HUES48 (cell line): Measurements from ENCODE around the gene FAM20C.
"Not testable (repeated sequence)": the region's sequence is repeated elsewhere in the genome, so short reads cannot be mapped to it uniquely, and the experiment has no call there.

ENCODE experiments used
- H3K27ac ChIP-seq: one replicate; pipeline ENCODE4 v1.7.0; 2013; ENCODE audit warnings: low read depth, low read length, inconsistent platforms
- H3K27me3 ChIP-seq: 2 replicates; pipeline ENCODE4 v1.6.1; 2013; ENCODE audit warnings: mild to moderate bottlenecking, low read length; ENCODE audit not compliant: control insufficient read depth, insufficient read depth
- H3K36me3 ChIP-seq: 2 replicates; pipeline ENCODE4 v1.6.1; 2013; ENCODE audit warnings: low read length; ENCODE audit not compliant: control insufficient read depth, insufficient read depth
- H3K4me1 ChIP-seq: 2 replicates; pipeline ENCODE4 v1.6.1; 2013; ENCODE audit warnings: mild to moderate bottlenecking, low read length; ENCODE audit not compliant: control insufficient read depth, insufficient read depth
- H3K4me3 ChIP-seq: 2 replicates; pipeline ENCODE4 v1.5.1; 2013; ENCODE audit warnings: mild to moderate bottlenecking, low read depth, low read length
- H3K9ac ChIP-seq: 2 replicates; pipeline ENCODE4 v1.6.1; 2013; ENCODE audit warnings: mild to moderate bottlenecking, low read depth, low read length, moderate library complexity
- H3K9me3 ChIP-seq: 2 replicates; pipeline ENCODE4 v1.6.1; 2013; ENCODE audit warnings: low read length; ENCODE audit not compliant: control insufficient read depth, insufficient read depth

Gene FAM20C

DNA sequence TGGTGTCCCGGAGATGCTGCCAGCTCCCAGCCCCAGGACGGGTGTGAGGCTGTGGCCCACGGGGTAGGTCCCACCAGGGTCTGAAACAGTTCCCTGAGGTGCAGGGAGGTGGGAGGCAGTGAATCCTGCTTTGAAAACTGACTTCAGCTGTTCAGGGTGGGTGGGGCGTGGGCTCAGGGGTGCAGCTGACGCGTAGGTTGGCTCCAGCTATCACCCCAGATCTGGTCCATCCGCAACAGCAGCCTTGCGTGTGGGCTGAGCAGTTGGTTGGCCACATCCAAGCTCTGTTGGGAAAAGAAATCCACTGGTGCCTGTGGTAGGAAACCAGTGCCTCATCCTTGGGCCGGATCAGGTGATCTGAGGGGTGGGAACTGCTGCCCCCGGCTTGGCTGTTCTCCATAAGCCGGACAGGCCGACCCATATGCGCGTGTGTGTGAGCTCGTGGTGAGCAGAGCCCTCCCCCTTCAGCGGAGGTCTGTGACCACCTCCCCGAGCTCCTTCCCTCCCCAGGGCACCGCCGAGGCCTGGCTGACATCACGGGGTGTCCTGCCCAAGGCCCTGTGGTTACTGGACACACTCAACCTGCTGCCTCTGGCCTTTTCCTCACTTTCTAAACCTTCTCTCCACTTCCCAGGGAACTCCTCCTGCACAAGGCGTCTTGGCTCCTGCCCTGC lies 15.4 kb upstream of the FAM20C start:
- no peak overlapping the region for H3K9ac ChIP-seq
- H3K36me3 ChIP-seq = no peaks in the 10 kb centered on the region
- no peaks in the 10 kb centered on the region; the same call in 1 of the 2 replicates for H3K4me1 ChIP-seq
- H3K4me3 ChIP-seq = no peak overlapping the region
- H3K27me3 ChIP-seq = no peaks in the 10 kb centered on the region; the same call in 1 of the 2 replicates
- no peaks in the 10 kb centered on the region for H3K9me3 ChIP-seq
- no peak overlapping the region for H3K27ac ChIP-seq

GRCh38 chr7:178444-178843 lies 13.9 kb upstream of the FAM20C start:
- Histone ChIP-seq H3K27me3 (no peaks in the 10 kb centered on the region; the same call in 1 of the 2 replicates), H3K9ac (no peak overlapping the region), H3K27ac (no peak overlapping the region), H3K36me3 (no peaks in the 10 kb centered on the region), H3K4me1 (no peaks in the 10 kb centered on the region; the same call in 1 of the 2 replicates), H3K9me3 (no peaks in the 10 kb centered on the region), H3K4me3 (no peak overlapping the region)

- H3K9ac ChIP-seq = no peak overlapping the region
- H3K4me1 ChIP-seq = no peaks in the 10 kb centered on the region; the same call in 1 of the 2 replicates
- no peak overlapping the region for H3K27ac ChIP-seq
- no peaks in the 10 kb centered on the region; the same call in 1 of the 2 replicates for H3K27me3 ChIP-seq
- H3K4me3 ChIP-seq = no peak overlapping the region
- H3K36me3 ChIP-seq = no peaks in the 10 kb centered on the region
- H3K9me3 ChIP-seq = no peaks in the 10 kb centered on the region
Observed at GRCh38 chr7:179209-179681, 13.1 kb upstream of the FAM20C start.

- no peaks in the 10 kb centered on the region; the same call in 1 of the 2 replicates for H3K4me1 ChIP-seq
- no peak overlapping the region for H3K4me3 ChIP-seq
- H3K36me3 ChIP-seq = no peaks in the 10 kb centered on the region
- no peaks in the 10 kb centered on the region; the same call in 1 of the 2 replicates for H3K27me3 ChIP-seq
- H3K27ac ChIP-seq = no peak overlapping the region
- H3K9me3 ChIP-seq = no peaks in the 10 kb centered on the region
- no peak overlapping the region for H3K9ac ChIP-seq
Observed at GRCh38 chr7:179948-180694, 12.2 kb upstream of the FAM20C start.

DNA sequence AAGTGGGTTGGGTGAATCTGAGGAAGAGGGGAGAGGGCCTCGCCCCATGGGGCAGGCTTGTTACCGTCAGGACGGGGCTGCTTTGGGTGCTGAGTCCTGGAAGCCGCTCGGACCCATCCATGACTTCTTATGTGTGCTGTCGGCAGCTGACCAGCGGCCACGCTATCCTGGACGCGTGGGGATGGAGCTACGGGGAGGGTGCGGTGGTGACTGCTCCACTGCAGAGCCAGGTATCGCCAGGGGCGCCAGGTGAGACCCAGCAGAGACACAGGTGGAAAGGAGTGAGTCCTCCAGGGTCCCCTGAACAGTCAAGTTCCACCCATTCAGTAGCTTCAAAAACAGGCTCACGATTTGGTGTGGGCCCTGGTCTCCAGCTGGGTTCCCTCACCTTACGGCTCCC lies 10.6 kb upstream of the FAM20C start:
- no peaks in the 10 kb centered on the region; the same call in 1 of the 2 replicates for H3K27me3 ChIP-seq

DNA sequence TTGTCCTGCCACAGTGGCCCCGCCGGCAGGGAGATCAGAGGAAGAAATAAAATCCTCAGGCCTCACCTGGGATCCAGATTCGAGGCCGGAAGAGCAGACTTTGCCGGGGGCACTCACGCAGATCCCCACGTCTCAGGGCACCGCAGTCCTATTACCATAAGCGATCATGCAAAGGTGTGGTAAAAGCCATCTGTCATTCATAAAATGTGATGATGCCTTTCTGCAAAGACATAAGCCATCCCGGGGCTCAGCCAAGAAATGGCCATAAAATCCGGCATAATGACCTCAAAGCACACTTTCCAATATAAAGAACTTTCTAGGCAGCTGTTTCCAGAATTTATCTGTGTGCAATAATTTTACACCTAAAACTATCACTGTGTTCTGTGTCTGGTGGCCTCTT lies 9.9 kb upstream of the FAM20C start:
- H3K27me3 ChIP-seq, H3K27ac ChIP-seq, H3K9ac ChIP-seq, H3K4me3 ChIP-seq, H3K4me1 ChIP-seq, H3K9me3 ChIP-seq, H3K36me3 ChIP-seq: not testable (repeated sequence)

More for the DNA sequence above, 10.6 kb upstream of the FAM20C start:
- no peak overlapping the region for H3K27ac ChIP-seq
- no peaks in the 10 kb centered on the region; the same call in 1 of the 2 replicates for H3K4me1 ChIP-seq
- H3K36me3 ChIP-seq = no peaks in the 10 kb centered on the region
- H3K4me3 ChIP-seq = no peak overlapping the region
- H3K9ac ChIP-seq = no peak overlapping the region
- no peaks in the 10 kb centered on the region for H3K9me3 ChIP-seq

DNA sequence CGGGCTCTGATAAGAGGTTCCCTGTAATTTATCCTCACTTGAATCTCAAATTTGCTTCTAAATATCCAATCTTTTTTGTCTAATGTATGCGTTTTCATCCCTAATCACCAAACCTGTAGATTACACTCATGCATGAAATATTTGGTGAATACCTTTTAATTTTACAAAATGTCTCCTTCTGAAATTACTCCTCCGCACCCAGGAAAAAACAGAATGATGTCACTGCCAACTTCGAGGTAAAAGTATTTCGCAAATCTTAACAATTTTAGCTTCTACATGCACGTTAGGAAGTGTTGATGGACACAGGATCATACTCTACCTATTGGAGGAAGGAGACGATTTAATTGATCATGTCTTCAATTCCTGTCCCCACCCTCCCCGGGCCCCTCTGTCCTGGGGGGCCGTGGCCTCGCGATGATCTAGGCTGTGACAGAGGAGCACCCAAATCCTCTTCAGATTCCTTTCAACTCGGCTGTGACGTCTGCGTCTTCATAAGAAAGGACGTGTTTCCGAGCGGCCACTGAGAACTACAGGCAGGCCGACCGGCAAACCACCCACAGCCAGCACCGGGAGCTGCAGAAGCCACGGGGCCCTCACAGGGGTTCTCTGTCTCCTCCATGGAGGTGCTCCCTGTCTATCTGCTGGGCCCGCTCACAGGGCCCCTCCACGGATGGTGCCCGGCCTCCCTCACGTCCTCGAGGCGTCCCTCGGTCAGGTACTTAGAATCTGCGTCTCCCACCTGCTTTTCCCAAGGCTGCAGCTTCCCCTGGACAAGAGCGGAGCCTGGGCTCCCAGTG lies 8.7 kb upstream of the FAM20C start:
- H3K27ac ChIP-seq = no peak overlapping the region
- no peak overlapping the region for H3K4me3 ChIP-seq
- H3K9ac ChIP-seq = no peak overlapping the region
- no peaks in the 10 kb centered on the region for H3K36me3 ChIP-seq
- peaks cover 10% of the 10 kb centered on the region for H3K4me1 ChIP-seq
- H3K27me3 ChIP-seq = no peaks in the 10 kb centered on the region
- no peaks in the 10 kb centered on the region for H3K9me3 ChIP-seq

DNA sequence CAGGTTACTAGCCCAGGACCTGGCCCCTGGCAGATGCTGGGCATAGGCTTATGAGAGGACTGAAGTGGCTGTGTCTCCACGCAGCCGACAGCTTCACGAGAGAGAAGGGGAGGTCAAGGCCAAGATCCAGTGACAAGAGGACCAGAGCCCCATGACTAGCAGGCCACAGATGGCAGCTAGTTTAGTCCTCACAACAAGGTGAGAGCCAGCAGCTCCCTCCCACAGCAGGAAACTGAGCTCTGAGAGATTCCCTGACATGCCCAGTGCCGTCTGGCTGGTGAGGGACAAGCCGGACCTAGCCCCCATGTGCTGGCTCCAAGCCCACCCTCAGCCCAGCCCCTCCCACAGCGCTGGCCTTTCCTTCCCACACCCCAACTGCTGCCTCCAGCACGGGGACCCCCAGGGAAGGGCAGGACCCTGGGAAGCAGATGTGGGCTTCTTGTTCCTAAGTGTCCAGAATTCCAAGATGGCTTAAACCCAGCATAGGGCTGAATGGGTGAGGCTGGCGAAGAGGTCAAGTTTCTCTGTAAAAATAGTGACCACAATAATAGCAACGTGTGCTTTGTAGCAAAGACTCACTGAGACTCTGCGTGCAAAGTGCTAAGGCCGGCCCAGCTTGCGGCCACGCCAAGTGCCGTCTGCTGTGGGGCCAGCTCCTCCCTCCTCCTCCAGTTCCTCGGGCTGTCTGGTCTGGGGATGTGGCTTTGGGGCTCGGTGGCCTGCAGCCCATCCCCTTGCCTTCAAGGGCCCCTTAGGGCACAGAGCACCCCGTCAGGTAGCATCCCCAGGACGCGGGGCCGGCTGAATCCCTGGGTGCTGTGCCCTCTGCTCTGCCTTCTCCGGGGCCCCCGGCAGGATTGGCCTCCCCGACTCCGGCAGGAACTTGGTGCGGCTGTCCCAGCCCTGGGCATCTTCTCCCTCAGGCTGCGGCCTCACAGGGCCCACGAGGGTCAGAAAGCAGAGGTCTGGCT lies 7.8 kb upstream of the FAM20C start:
- H3K27ac ChIP-seq = no peak overlapping the region
- H3K27me3 ChIP-seq = no peaks in the 10 kb centered on the region
- H3K4me3 ChIP-seq = no peak overlapping the region
- H3K36me3 ChIP-seq = no peaks in the 10 kb centered on the region
- H3K9ac ChIP-seq = no peak overlapping the region
- no peaks in the 10 kb centered on the region for H3K9me3 ChIP-seq
- peaks cover 18% of the 10 kb centered on the region for H3K4me1 ChIP-seq

DNA sequence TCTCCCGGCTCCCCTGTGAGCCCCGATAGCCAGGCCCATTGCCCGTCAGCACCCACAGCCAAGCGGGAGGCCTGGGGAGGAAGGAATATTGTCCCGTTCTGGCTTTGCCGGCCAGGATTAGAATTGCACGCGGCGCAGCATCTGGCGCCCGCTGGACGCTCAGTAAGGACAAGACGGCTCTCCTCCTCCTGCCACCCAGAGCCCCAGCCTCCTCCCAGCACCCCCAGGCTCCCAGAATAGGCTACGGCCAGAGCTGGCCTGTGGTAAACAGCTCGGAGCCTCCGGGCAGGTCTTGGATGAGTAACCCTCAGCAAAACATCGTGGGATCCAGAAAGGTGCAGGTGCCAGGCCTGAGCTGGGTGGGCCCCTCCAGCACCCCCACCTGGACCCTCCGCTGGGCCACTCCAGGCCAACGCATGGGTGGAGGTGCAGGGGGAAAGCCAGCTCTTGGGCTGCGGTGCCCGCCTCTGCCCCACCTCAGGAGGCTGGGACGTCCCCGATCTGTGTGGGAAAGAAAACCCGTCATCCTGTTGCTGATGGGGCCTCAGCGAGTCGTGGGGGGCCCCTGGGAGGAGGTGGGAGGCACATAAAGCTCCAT lies 5.8 kb upstream of the FAM20C start:
- Histone ChIP-seq H3K27me3 (peaks cover 2% of the 10 kb centered on the region; the same call in 1 of the 2 replicates), H3K9ac (no peak overlapping the region), H3K36me3 (no peaks in the 10 kb centered on the region), H3K4me3 (no peak overlapping the region), H3K4me1 (peaks cover 20% of the 10 kb centered on the region), H3K27ac (no peak overlapping the region), H3K9me3 (no peaks in the 10 kb centered on the region)
